ENCODE data around the gene METRN.
"Not testable (repeated sequence)": the region's sequence is repeated elsewhere in the genome, so short reads cannot be mapped to it uniquely, and the experiment has no call there.

Gene METRN

GRCh38 chr16:678209-678857, 36.6 kb upstream of the METRN start:
- DNase-seq = no peak

GRCh38 chr16:678858-679813, 35.8 kb upstream of the METRN start:
- DNase-seq = peak; percentile 50 to 83

- DNase-seq = peak in 1 of 2 experiments; percentile 89
These were observed 34.9 kb upstream of the METRN start, which contains the start of gene STUB1 for GRCh38 chr16:679814-680624. TSS of gene STUB1 (plus strand) at chr16:680410. CDS start at chr16:680526, 116 bp downstream.

- no peak for DNase-seq
These were observed 34.3 kb upstream of the METRN start for GRCh38 chr16:680625-680945.

- peak in 1 of 2 experiments; percentile 46 for DNase-seq
These were observed 33.8 kb upstream of the METRN start for GRCh38 chr16:680967-681745.

- no peak for DNase-seq
These were observed 33.0 kb upstream of the METRN start for GRCh38 chr16:681746-682427.

- no peak for DNase-seq
These were observed 32.2 kb upstream of the METRN start for GRCh38 chr16:682493-683395.

GRCh38 chr16:683396-684070, 31.4 kb upstream of the METRN start:
- peak in 1 of 2 experiments; percentile 51 for DNase-seq

GRCh38 chr16:684071-684794, 30.7 kb upstream of the METRN start, which contains the start of gene JMJD8:
TSS of gene JMJD8 (minus strand) at chr16:684334. CDS start at chr16:684319, 15 bp downstream.
- DNase-seq = peak; percentile 84 to 96

GRCh38 chr16:684961-685696, 29.8 kb upstream of the METRN start:
- peak in 1 of 2 experiments; percentile 77 for DNase-seq

GRCh38 chr16:685967-686366, 29.0 kb upstream of the METRN start:
- DNase-seq = peak in 1 of 2 experiments; percentile 55

- no peak for DNase-seq
These were observed 28.3 kb upstream of the METRN start for GRCh38 chr16:686459-687260.

- no peak for DNase-seq
These were observed 27.4 kb upstream of the METRN start for GRCh38 chr16:687499-687898.

GRCh38 chr16:689175-689897, 25.6 kb upstream of the METRN start:
- no peak for DNase-seq

- not testable (repeated sequence) for DNase-seq
These were observed 23.7 kb upstream of the METRN start for GRCh38 chr16:691242-691641.

GRCh38 chr16:692356-693108, 22.4 kb upstream of the METRN start:
- DNase-seq = no peak

Measured in NCI-H526 (cell line).